ENCODE data around the gene SEPTIN12. TPM values are rescaled to one million over a fixed set of nuclear protein-coding genes. Genes with fewer than 3 reads are reported as not detected.

Gene SEPTIN12, protein sequence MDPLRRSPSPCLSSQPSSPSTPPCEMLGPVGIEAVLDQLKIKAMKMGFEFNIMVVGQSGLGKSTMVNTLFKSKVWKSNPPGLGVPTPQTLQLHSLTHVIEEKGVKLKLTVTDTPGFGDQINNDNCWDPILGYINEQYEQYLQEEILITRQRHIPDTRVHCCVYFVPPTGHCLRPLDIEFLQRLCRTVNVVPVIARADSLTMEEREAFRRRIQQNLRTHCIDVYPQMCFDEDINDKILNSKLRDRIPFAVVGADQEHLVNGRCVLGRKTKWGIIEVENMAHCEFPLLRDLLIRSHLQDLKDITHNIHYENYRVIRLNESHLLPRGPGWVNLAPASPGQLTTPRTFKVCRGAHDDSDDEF
- not detected in 2 replicates for total RNA-seq

DNA sequence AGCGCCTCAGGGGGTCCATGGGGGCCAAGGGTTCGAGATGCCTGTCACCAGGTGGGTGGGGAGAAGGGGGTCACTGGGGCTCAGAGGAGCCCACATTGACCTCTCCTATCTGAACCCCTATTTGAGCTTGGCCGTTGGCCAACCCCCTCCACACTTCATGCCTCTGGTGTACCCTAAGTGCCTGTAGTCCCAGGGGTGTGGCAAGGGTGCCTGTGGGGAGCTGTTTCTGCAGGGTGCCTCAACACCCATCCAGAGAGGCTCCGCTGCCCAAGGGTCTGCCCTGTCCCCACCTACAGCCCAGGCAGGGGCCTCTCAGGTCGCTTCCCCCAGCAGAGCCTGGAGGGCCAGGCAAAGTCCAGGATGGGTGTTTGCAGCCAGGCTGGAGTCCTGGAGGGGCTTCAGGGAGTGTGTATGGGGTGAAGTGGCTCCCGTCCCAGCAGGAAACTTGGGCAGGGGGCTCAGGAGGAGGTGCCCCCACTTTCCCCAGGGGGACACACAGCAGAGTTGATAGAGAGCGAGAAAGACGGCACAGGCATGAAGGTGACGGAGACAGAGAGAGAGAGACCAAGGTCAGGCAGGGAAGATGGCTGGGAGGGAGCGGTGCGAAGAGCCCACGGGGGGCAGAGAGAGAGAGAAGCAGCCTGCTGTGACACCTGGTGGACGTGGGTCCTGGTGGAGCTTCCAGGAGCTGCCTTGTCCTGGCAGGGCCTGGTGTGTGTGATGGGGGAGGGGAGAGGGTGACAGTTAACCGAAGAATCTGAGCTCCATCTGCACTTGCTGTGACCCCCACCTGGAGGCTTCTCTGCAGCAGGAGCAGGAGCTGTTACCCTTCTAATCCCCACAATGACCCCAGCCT lies at the start of gene SEPTIN12:
Gene SEPTIN12 (minus strand): TSS at position 719 of the 856 bp plus-strand sequence. CDS start 700 bp downstream, at position 19.

DNA sequence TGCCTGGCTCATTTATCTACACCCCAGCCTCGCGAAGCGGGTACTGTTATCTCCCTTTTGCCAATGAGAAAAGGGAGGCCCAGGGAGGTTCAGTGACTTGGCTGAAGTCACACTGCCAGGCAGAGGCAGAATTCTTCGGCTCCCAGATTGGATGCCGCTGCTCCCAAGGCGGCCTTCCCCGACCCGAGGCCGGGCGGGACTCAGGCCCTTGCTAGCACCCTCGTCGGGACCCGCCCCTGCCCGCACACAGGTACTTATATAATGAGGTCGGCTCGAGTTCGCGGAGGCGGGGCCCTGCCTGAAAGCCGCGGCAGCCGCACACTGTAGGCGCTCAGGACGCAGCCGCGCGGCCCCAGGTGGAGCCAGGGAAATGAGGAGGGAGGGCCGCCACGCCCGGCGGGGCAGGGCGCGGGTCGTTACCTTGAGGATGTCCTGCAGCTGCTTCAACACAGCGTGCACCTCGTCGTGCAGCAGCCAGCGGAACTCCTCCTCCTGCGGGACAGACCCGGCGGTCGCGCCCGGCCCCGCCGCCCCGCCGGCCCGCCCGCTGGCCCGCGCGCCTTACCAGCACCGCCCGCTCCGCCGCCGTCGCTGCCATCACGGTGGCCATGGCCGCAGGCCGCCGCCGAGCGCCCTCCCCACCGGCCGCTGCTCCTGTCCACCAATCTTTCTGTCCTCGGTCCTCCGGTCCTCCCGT lies 14.0 kb upstream of the SEPTIN12 start, which contains the start of gene ROGDI:
Gene ROGDI (minus strand): TSS at position 672 of the 697 bp plus-strand sequence. CDS start 62 bp downstream, at position 610.

DNA sequence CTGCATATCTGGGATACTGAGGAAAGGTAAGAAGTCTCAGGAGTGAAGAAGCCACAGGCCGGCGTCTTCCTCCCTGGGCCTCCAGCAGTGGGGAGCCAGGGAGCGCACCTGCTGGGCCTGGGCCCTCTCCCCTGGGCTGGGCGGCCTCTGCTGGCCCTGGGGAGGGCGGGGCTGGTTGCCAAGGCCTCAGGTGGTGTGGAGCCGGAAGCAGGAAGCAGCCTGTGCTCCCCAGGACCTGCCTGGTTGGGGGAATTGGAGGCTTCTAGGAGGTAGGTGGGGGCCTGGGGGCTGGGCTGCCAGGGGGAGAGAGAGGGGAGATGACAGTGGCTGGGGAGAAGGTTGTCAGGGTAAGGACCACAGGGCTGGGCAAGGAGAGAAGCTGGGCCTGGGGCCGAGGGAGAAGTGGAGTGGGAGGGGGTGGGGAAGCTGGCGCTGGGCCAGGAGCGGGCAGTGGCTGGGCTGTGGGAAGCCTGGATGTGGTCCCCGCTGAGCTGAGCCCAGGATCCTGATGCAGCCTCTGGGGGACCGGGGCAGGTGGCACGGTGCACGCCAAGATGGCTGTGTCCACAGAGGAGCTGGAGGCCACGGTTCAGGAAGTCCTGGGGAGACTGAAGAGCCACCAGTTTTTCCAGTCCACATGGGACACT lies 7.2 kb upstream of the SEPTIN12 start, which contains the start of gene SMIM22:
Gene SMIM22 (plus strand): TSS at position 189 of the 647 bp plus-strand sequence. CDS start 366 bp downstream, at position 555.

DNA sequence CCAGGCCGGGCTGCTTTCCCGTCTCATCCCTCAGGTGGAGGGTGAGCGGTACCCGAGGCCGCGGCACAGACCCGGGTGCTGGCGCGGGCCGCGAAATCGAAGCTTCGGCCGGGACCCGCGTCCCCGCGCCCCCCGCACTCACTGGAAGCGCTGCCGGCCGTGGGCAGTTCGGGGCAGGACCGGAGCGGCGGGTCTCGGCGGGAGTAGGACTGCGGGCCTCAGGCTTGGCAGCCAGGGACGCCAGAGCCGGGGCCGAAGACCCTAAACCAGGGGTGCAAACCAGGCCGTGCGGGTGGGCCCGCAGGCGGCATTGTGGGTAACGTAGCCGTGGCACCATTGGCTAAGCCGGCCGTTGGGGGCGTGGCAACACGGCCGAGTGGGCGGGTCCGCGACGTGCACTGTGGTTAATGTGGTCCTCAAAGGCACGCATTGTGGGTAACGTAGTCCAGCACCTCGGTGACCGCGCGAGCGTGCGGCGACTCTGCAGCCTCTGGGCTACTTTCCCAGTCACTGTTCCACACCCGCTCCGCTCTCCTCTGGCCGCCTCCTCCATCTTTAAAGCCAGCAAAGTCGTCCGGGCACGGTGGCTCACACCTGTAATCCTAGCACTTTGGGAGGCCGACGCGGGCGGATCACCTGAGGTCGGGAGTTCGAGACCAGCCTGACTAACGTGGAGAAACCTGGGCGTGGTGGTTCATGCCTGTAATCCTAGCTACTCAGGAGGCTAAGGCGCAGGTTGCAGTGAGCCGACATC lies 21.1 kb downstream of the SEPTIN12 start, which contains the start of gene ZNF500:
Gene ZNF500 (minus strand): TSS at position 288 of the 754 bp plus-strand sequence. CDS start 1,184 bp downstream, outside the sequence.

DNA sequence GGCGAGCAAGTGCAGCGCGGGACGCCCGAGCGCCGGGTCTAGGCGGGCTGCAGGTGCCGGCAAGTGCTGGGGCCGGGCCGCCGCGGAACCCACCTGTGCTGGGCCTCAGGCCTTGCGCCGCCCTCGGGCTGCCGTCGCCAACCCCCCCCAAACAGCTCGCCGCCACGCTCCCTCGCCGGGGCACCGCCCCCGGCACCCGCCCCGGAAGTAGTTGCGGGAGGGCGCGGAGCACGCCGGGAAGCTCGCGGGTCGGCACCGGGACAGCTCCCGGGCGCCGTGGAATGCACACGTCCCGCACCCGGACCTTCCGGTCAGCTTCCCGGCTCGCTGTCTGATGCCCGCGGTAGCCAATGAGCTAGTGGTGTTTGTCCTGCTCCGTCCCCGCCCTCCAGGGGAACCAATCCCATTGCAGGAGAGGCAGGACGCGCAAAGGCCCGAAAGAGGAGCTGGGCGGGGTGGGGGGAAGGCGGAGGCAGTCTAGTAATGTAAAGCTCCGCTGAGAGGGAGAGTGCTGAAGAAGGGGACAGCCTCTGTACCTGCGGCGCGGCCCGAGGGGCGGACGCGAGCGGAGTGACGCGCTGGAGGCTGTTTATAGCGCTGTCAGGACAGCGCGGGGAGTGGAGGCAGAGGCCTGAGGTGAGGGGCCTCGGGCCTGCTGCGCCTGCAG lies 53.9 kb downstream of the SEPTIN12 start, which contains the start of the genes ANKS3 and DNAAF8:
Gene ANKS3 (minus strand): TSS at position 209 of the 667 bp plus-strand sequence. CDS start 4,122 bp downstream, outside the sequence.
Gene DNAAF8 (plus strand): TSS at position 475 of the 667 bp plus-strand sequence. CDS start 1,978 bp downstream, outside the sequence.

Small RNAs within 50 kb of the gene (small RNA-seq; reads per million reads assigned to genes)
- not detected for gene RF00017

Other genes starting within 250 kb of the SEPTIN12 start
- 7.0 and 9.0 TPM in 2 replicates for gene CDIP1, start 249.6 kb downstream of the SEPTIN12 start, total RNA-seq
- gene C16orf96, start 232.0 kb downstream of the SEPTIN12 start, total RNA-seq, result not detected in 2 replicates
- gene UBALD1, start 173.5 kb downstream of the SEPTIN12 start, total RNA-seq, result 7.0 and 11.3 TPM in 2 replicates
- gene MGRN1, start 163.5 kb downstream of the SEPTIN12 start, total RNA-seq, result 31.6 and 35.6 TPM in 2 replicates
- gene NUDT16L1, start 94.8 kb downstream of the SEPTIN12 start, total RNA-seq, result 19.4 and 23.5 TPM in 2 replicates
- gene ANKS3, start 54.1 kb downstream of the SEPTIN12 start, total RNA-seq, result 16.9 and 21.1 TPM in 2 replicates
- gene DNAAF8, start 53.8 kb downstream of the SEPTIN12 start, total RNA-seq, result 0.37 and 0.59 TPM in 2 replicates
- gene ZNF500, start 21.2 kb downstream of the SEPTIN12 start, total RNA-seq, result 9.6 and 13.1 TPM in 2 replicates
- not detected in 2 replicates for gene SMIM22, start 7.0 kb upstream of the SEPTIN12 start, total RNA-seq
- 8.4 and 9.6 TPM in 2 replicates for gene ROGDI, start 14.3 kb upstream of the SEPTIN12 start, total RNA-seq
- 37.5 and 64.1 TPM in 2 replicates for gene GLYR1, start 58.9 kb upstream of the SEPTIN12 start, total RNA-seq
- 23.1 and 35.4 TPM in 2 replicates for gene UBN1, start 59.1 kb upstream of the SEPTIN12 start, total RNA-seq
- 63.1 and 90.0 TPM in 2 replicates for gene PPL, start 148.8 kb upstream of the SEPTIN12 start, total RNA-seq
- 0.59 and 1.1 TPM in 2 replicates for gene SEC14L5, start 170.0 kb upstream of the SEPTIN12 start, total RNA-seq
- gene NAGPA, start 245.6 kb upstream of the SEPTIN12 start, total RNA-seq, result 13.6 and 18.2 TPM in 2 replicates